GM12864 (cell line): ENCODE results near the gene EMP1.

ENCODE experiments used
- DNase-seq: peaks from one replicate; pipeline ENCODE4 v3.0.0-alpha.2; 2011; ENCODE audit warnings: low read depth
- H3K4me3 ChIP-seq: 2 replicates; pipeline ENCODE4 v1.5.1; 2011; ENCODE audit warnings: mild to moderate bottlenecking, low read depth, low read length, control low read depth
- TF ChIP-seq, protein P1 (sequence below): IDR thresholded peaks from 2 replicates; pipeline ENCODE4 v1.5.1; 2011; ENCODE audit warnings: low read depth, mild to moderate bottlenecking, moderate library complexity, low read length, control low read depth, inconsistent platforms; ENCODE audit errors: missing control alignments

Gene EMP1

DNA sequence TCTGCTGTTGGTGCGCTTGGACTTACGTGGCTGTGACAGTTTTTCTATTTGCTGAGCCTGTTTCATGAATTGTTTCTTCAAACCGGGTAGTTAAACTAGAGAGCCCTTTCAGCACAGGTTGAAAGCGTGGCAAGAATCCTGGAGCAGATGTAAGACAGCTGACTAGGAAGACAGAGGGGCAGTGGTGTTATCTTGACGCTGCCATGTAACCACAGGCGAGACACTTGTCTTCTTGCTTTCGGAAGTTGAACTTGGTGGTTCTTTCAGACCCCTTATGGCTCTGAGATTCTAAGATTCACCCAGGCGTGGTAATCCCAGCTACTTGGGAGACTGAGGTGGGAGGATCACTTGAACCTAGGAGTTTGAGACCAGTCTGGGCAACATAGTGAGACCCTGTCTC, 4.3 kb downstream of the EMP1 start:
- H3K4me3 ChIP-seq: no peak overlapping the region
- TF ChIP-seq, protein P1, sequence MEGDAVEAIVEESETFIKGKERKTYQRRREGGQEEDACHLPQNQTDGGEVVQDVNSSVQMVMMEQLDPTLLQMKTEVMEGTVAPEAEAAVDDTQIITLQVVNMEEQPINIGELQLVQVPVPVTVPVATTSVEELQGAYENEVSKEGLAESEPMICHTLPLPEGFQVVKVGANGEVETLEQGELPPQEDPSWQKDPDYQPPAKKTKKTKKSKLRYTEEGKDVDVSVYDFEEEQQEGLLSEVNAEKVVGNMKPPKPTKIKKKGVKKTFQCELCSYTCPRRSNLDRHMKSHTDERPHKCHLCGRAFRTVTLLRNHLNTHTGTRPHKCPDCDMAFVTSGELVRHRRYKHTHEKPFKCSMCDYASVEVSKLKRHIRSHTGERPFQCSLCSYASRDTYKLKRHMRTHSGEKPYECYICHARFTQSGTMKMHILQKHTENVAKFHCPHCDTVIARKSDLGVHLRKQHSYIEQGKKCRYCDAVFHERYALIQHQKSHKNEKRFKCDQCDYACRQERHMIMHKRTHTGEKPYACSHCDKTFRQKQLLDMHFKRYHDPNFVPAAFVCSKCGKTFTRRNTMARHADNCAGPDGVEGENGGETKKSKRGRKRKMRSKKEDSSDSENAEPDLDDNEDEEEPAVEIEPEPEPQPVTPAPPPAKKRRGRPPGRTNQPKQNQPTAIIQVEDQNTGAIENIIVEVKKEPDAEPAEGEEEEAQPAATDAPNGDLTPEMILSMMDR: no peak
- no peak for DNase-seq

DNA sequence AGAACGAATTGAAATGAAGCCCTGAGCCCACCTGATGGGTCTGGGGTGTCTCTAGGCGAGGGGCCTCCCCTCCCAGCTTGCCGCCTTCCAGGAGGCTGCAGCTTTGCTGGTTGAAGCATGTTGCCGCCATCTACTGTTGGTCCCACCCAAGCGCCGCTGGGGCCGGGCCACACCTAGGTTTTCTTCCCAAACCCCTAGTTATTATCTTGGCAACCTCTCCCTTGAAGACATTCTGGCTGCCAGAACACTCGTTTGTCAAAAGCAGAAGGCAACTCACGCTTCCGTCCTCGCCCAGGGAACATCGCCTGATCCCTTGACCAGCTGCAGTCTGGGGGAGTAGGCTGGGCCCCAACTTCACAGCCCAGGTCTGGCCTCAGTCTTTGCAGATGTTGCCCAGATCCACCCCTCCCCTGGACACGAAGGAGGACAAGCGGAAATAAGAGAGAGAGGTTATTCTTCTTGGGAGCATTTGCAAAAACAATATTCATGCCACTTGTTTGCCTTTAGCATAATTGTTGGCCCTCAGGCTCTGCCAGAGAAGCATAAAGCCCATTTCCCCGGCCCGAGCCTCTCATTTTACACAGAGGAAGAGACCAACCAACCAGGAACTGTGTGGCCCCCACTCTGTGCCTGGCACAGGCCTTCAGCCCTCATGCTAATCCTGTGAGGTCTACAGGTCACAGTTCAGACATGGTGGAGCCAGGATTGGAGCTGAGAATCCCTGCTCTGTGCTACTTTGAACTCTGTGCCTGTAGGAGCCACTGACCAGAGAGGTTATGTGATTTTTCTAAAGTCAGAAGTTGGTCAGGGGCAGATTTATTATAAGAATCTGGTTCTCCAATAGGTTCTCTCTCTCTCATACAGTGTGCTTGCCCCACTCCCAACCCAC, 6.8 kb downstream of the EMP1 start:
- TF ChIP-seq, protein P1: no peak
- DNase-seq: no peak
- no peak overlapping the region for H3K4me3 ChIP-seq

DNA sequence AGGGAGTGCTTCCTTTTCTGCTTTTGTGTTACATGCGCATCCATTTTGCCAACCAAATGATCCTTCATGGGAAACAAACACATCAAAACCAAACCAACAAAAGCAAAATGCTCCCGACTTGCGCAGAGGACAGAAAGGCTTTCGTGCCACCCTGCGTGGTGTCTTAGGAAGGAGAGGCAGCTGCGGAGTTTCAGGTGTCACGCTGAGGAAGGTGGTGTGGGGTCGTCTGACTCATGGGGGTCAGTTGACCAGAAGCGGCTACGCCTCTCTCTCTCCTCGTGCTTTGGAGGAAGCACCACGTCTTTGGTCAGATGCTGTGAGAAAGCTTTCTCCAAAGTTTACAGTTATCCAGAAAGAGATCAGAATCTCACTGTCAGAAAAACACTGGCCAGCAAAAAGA, 7.9 kb downstream of the EMP1 start:
- TF ChIP-seq, protein P1: no peak
- H3K4me3 ChIP-seq: no peak overlapping the region
- no peak for DNase-seq

DNA sequence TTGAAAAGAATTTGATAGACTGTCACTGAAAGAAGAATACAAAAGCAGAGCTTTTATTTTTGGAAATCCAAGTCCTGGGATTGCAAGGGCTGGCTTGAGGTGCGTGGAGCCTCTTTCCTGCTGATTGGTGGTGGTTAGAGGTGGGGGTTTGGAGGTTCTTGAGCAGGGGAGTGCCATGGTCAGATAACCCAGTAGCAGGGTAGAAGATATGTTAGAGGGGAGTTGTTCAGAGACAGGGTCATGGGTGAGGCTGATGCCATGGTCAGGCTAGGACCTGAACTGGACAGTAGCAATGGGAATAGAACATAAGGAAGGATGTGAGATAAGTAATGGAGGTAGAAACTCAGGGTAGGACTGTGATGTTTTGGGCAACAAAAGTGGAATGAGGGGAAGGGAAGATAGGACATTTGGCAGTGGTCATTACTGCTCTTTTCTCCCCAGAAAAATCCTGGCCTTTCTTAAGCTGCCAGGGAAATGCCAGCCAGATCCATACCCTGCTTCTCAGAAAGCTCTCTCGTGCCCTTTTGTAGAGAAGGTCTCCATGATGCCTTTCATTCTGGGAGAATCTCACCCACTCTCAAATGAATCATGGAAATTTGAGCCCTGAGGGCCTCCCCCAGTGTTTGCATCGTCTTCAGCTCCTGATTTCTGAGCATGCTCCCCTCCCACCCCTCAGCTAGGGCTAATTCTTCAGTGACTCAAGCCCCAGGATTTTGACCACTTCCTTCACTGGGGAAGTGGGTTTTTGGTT, 9.5 kb downstream of the EMP1 start:
- DNase-seq: no peak
- H3K4me3 ChIP-seq: no peak overlapping the region
- TF ChIP-seq, protein P1: no peak

DNA sequence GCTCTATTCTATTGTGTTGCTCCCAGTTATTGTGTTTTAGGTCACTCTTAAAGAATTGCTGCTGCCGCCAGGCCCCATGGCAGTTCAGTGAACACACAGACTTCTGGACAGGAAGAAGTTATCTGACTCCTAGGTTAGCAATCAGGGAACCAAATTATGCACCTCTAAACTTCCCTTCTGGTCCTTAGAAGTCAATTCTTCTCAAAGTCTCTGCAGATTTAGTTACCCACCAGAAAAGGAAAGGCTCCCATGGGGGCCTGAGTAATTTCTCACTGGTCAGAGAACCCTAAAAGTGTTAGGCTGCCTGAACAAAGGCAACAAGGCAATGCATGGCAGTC, 10.0 kb downstream of the EMP1 start:
- H3K4me3 ChIP-seq: no peak overlapping the region
- TF ChIP-seq, protein P1: no peak
- DNase-seq: no peak

DNA sequence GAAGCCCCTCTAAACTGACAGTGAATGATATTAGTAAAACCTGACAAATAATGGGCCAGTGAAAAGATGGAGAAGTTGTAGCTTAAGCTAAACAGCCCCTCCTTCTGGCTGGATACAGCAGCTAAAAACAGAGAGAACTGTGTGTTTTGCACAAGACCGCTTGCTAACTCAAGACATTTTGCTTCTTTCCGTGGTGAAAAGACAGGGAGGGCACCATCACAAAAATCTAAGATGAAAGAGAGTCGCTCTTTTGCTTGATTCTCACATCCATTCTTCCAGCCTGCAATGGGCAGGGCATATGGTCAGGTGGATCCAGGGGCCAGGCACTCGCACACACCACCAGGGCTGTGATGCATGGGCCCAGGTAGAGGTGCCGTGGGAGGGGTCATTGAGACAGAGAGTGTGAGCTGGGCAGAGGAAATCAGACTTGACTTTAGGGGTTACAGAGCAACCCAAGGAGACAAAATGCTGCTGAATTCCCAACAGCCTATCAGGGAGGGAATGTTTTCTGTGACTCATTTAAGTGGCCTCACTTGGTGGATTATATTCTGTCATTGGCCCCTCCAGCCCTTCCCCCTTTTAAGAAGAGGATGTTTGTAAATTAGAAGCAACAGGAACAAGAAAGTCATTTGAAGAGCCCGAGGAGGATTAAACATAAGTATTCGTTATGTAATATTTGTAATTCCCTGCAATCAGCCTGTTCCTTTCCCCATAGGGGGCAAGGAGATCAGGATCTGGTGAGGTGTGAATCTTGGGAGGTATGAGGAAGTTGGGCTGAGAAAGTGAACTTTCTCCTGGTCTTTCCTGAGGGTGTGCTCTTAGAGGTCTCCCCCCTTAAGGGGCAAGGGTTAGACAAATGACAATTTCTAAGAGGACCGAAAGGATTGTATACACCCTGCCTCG, 12.3 kb downstream of the EMP1 start:
- no peak for DNase-seq
- TF ChIP-seq, protein P1: peak; percentile 45
- no peak overlapping the region for H3K4me3 ChIP-seq
